HG03520 (cell line): ENCODE results near the gene RETREG3.
"Not testable (repeated sequence)": the region's sequence is repeated elsewhere in the genome, so short reads cannot be mapped to it uniquely, and the experiment has no call there.

Experiments
- ATAC-seq: cut with Tn5 transposase; IDR thresholded peaks from one replicate; pipeline ENCODE4 v1.9.1; 2021; ENCODE audit warnings: mild to moderate bottlenecking, moderate library complexity; ENCODE audit not compliant: unreplicated experiment

Gene RETREG3

DNA sequence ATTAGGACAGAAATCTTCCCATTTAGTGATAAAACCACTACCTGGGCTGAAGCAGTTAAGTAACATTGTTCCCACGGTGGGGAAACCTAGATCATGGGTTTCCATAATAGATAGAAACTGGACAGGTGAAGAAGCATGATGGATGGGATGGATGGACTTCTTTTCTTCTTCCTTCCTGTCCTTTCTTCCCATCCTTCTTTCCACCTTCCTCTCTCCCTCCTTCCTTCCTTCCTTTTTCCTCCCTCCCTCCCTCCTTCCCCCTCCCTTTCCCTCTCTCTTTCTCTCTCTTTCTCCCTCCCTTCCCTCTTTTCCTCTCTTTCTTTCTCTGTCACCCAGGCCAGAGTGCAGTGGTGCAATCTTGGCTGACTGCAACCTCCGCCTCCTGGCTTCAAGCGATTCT, 34.7 kb downstream of the RETREG3 start:
- no peak for ATAC-seq

DNA sequence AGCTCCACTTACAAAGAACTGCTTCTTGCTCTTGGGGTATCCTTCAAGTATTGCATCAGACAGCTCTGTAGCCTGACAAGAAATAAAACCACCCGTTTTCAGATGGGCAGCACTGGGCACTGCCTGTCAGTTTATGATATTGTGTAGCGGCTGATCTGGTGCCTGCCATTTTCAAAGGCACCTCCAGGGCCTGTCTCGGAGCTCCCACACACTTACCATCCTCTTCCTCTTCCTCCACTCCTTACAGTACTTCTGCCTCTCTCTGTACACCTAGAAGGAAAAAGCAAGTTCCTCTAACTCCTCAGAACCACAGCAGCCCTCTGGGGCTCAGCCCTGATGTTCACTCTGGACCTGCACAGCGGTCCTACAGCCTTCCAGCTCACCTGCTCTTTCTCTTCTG, 36.1 kb downstream of the RETREG3 start:
- no peak for ATAC-seq

DNA sequence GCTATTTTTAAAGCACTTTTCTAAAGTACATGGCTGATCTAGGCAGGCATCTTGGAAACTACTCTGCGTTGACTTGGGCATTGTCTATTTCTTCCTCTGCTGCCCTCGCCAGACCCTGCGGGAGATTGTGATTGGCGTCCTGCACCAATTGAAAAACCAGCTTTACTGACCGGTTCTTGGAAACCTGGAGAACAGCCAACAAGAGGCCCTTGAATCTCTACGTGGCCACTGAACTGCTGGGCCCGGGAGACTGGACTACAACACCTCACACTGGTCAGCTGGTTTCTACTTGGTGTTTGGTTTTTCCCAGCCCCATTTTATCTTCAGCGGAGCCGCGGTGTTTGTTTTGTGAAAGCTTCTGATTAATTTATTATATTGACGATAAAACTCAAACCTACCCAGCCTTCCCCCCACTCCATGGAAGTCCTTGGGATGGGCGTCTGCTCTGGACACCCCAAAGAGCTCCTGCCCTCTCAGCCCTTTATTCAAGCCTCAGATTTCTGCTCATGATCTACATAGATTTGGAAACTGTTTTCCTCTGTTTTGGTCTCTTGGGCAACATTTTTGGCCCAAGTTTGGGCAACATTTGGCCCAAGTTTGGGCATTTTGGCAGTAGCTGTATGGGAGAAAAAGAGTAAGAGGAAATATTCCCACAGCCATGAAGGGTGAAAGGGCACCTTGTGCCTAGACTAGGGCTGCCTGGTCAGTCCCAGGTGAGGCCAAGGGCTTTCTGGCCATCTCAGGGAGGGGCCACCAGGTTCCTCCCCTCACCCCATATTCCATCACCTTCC, 37.5 kb downstream of the RETREG3 start:
- ATAC-seq: no peak

DNA sequence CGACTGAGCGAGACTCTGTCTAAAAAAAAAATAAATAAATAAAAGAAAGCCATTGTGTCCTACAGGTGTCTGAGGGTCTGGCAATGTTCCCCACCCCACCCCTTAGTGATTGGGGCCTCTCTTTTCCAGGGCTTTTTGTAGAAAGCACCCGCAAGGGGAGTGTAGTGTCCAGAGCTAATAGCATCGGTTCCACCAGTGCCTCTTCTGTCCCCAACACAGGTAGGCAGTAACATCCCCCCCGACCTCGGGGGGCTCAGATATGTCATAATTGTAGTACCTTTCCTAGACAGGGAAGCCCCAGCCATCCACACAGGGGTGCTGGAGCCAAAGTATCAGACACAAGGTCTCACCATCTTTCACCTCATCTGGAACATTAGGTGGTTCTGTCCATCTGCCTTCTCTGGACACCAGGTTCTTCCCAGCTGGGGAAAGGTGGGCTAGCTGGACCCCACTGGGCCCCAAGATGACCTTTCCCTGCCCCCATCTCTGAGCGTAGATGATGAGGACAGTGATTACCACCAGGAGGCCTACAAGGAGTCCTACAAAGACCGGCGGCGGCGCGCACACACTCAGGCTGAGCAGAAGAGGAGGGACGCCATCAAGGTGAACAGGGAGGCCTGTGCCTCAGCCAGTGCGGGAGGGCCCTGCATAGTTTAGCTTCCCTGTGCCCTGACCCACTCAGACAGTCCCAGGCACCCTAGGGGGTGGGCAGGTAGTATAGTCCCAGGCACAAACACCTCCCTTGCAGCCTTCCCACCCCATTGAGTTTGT, 40.6 kb downstream of the RETREG3 start:
- no peak for ATAC-seq

DNA sequence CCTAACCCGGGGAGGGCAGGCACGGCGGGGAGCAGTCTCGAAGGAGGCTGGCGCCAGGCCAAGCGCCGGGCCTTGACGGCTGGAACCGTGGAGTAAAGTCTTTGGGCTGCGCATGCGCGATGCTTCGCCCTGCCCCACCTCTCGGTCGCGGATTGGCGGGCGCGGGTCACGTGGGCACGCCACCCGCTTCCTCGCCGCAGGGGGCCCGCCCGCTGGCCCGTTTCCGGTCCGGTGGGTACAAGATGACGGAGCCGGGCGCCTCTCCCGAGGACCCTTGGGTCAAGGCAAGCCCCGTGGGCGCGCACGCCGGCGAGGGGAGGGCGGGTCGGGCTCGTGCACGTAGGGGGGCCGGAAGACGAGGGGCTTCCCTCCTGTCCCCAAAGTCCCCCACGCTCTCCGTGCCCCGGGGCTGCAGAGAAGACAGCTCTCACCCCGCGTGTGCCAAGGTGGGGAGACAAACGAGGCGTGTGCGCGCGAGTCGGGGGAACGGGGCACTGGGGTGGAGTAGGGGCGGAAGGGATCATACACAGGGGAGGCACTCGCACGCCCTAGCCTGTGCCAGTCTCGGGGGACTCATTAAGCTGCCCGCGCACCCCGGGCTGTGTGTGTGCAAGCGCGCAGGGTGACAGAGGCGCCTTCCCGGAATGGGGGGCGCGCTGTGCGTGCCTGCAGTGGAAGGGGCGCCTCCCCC, 42.1 kb downstream of the RETREG3 start, which contains the start of gene MLX:
MLX (plus strand) TSS at position 218 of the 691 bp plus-strand sequence; CDS start at position 243, 25 bp downstream.
- peak; percentile 42 for ATAC-seq

DNA sequence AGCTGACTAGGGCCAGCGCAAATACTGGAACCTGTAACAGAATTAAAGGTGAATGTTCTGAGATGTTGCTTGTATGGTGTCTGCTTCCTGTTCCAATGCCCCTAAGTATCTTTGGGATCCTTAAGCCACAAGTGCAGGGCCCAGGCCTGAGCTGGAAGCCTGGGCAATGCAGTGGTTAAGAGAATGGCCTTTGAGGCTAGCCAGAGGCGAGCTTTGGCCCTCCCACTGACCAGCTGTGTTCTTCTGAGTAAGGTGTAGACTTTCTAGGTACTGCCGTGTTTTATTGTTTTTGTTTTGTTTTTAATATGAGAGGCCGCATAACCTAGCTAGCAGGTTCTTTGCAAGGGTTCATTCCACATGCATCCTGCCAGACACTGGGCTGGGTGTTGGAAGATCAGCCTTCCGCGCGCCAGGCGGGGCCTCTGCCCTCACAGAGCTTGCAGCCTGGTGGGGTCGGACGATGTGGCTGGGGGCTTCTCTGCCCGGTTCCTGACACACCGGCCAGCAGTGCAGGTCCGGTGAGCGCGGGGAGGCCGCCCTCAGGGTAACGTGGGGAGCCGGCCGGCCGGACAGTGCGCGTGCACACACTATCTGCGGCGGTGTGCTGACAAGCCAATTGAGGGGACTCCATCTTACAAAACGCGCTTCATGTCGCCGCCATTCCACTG, 42.8 kb downstream of the RETREG3 start:
- no peak for ATAC-seq

DNA sequence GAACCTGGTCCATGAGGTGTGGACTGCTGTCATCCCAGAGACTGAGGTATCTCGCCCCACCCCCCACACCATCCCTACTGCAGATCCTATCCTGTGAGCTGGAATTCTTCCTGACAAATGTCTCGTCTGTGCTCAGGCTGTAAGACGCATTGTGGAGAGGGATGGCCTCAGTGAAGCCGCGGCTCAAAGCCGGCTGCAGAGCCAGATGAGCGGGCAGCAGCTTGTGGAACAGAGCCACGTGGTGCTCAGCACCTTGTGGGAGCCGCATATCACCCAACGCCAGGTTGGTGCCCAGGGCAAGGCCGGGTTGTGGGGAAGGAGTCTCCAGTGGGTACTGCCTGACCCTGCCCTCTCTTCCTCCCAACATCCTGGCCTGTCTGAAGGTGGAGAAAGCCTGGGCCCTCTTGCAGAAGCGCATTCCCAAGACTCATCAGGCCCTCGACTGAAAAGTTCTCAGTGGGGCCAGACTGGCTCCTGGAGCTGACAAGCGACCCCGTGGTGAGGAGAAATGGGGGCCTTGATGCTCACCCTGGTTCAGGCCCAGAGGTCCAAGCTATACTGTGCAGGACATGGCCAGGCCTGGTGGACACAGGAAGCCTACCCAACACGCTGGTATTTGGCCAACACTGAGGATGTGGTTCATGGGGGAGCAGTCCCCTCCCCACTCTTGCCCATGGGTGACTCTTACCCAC, 43.5 kb downstream of the RETREG3 start:
- no peak for ATAC-seq

DNA sequence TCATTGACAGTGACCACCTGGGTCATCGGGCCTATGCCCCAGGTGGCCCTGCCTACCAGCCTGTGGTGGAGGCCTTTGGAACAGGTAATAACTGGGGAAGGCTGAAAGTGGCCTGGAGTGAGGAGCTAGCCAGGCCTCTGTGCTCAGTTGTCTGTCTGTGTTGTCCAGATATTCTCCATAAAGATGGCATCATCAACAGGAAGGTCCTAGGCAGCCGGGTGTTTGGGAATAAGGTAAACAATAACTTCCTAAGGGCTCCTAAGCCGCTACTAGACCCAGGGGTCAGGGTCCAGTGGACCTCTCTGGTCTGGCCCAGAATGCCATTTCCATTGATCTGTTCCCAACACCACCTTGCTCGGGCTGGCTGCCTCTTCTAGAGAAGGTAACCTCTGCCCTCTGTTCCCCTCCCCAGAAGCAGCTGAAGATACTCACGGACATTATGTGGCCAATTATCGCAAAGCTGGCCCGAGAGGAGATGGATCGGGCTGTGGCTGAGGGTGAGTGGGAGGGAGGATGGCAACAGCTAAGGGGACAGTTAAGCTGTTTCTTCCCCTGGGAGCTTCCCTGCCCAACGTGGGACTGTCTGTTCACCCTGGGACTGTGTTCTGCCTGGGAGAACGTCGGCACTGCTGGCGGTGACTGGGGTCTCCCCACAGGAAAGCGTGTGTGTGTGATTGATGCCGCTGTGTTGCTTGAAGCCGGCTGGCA, 44.2 kb downstream of the RETREG3 start:
- ATAC-seq: no peak

DNA sequence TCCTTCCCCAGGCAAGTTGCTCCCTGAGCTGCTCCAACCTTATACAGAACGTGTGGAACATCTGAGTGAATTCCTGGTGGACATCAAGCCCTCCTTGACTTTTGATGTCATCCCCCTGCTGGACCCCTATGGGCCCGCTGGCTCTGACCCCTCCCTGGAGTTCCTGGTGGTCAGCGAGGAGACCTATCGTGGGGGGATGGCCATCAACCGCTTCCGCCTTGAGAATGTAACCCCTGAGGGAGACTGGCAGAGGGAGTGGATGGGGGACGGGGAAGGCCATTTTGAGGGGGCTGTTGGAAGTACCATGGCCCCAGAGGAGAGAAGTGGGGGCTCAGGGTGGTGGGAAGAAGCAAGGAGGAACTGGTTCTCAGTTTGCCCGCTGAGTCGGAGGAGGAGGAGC, 45.2 kb downstream of the RETREG3 start:
- no peak for ATAC-seq

DNA sequence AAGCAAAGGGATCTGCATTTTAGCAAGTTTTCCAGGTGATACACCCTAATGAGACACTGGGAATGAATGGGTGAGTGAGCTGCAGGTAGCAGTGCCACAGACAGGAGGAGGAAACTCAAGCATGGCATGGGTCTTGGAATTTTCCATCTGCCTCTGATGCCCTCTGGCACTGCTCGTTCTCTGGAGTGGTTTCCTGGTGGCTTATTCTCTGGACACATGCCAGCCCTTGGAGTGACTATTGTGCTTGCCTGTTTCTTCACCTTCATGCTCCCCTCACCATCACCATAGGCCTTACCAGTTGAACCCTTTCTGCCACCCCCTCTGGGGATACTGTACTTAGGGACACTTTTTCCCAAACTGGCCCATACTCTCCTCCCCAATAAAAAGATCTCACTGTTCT, 45.6 kb downstream of the RETREG3 start:
- no peak for ATAC-seq

DNA sequence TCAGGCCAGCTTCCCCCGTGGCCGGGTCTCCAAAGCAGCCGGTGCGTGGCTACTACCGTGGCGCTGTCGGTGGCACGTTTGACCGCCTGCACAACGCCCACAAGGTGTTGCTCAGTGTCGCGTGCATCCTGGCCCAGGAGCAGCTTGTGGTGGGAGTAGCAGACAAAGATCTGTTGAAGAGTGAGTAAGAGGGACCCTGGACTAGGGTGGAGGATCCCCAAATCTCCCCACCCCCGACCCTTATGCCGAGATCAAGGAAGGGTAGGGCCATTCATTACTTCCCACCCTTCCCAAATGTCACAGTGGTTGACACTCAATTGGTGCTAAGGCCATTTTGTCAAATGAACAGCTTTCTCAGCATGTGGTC, 46.0 kb downstream of the RETREG3 start:
- no peak for ATAC-seq

DNA sequence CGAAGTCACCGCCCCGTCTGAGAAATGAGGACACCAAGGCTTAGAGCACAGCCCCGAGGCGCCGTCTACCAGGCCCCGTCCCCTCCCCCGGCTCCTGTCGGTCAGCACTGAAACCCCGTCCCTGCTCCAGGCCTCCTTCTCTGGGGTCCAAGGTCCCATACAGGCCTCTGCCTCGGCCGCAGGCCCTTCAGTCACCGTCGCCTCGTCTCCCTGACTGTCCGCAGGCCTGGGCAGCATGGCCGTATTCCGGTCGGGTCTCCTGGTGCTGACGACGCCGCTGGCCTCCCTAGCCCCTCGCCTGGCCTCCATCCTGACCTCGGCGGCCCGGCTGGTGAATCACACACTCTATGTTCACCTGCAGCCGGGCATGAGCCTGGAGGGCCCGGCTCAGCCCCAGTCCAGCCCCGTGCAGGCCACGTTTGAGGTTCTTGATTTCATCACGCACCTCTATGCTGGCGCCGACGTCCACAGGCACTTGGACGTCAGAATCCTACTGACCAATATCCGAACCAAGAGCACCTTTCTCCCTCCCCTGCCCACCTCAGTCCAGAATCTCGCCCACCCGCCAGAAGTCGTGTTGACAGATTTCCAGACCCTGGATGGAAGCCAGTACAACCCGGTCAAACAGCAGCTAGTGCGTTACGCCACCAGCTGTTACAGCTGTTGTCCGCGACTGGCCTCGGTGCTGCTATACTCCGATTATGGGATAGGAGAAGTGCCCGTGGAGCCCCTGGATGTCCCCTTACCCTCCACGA, 46.6 kb downstream of the RETREG3 start:
- no peak for ATAC-seq

DNA sequence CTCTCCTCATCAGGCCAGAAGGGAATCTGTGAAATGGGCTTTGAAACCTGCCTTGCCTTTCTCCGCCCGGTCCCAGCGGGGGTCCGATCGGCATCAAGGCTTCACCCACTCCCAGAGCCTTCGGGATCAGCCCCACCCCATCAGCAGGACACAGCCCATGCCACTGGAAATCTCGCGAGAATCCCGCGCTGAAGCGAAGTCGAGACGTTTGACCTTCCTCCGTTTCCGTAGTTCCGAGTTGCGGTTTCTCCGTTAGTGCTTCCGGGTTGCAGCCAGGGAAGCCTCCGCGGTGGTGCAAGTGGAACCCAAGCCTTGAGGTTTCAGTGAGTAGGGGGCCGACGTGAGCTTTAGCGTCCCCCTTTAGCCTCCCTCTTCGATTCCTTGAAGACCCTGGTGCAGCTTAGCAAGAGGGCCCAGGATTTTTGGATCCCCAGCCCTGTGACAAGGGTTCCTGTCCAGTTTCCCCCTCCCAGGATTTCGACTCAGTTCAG, 47.2 kb downstream of the RETREG3 start, which contains the start of gene COASY:
COASY (plus strand) TSS at position 252 of the 491 bp plus-strand sequence. CDS start 475 bp downstream, outside the sequence.
- no peak for ATAC-seq

DNA sequence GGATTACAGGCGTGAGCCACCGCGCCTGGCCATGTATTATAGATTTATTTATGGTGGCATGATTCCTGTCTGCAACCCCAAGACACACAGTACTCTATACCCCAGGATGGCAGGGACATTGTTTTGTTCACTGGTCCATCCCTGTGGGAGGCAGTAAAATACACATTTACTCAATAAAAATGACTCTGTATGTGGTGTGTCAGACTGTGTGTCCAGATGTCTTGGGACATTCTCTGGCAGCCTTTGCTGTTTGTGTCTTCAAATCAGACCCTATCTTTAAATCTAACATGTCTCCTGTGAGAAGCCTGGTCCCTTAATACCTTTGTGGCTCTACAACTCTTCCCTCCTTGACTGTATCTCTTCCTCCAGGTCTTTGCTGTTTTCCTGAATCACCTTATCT, 48.9 kb downstream of the RETREG3 start:
- no peak for ATAC-seq

DNA sequence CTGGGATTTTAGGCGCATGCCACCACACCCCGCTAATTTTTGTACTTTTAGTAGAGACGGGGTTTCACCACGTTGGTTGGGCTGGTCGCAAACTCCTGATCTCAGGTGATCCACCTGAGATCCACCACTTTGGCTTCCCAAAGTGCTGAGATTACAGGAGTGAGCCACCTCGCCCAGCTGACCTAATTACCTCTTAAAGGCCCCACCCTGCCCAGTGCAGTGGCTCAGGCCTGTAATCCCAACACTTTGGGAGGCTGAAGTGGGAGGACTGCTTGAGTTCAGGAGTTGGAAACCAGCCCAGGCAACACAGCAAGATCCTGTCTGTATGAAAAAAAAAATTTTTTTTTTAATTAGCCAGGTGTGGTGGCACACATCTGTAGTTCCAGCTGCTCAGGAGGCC, 50.1 kb downstream of the RETREG3 start:
- ATAC-seq: no peak

DNA sequence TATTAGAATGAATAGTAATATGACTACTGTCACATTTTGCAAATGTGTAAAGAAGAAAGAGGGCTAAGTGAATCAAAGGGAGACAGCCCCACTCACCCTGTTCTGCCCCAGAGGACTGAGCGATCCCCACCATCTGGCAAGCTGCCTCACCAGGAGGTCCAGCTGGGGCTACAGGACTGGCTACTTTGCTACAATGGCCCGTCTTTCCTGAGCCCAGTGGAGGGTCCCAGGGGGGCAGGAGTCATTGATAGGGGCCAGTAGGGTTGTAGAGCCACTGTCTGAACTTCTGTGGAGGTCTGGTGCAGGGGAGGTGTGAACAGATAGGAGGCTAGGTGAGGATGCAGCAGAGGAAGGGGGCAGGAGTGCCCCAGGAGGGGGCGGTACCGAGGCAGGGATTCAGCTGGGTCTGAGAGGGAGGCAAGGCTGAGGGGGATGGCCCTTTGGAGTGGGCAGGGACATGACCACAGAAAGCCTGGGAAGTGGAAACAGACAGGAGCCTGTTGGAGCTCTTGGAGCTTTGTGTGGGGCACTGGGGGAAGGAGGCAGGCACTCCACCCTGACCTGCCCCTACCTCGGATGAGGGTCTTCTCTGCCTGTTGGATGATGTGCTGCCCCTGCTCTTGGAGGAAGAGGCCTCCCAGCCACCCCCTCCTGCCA, 53.1 kb downstream of the RETREG3 start:
- ATAC-seq: not testable (repeated sequence)

DNA sequence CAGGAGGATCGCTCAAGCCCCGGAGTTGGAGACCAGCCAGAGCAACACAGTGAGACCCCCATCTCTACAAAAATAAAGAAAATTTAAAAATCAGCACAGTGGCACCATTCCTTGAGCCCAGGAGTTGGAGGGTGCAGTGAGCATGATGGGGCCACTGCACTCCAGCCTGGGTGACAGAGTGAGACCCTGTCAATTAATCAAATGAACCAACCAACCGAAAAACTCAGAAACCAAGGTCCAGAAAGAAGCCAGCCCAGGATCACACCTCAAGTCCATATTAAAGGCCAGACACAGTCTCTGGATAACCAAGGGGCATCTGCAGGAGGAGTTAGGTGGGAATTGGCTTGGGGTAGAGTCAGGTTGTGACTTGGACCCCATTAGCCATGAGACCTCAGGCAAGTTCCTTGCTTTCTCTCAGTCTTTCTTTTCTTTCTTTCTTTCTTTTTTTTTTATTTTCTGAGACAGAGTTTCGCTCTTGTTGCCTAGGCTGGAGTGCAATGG, 54.0 kb downstream of the RETREG3 start:
- no peak for ATAC-seq
